GM12878 (cell line): Measurements from ENCODE around the gene CKS2. TPM values are rescaled to one million over a fixed set of nuclear protein-coding genes. Genes with fewer than 3 reads are reported as not detected.

Experiments
- ATAC-seq: fragments of 200-7000 bp; cut with Tn5 transposase; 3 replicates; pipeline ENCODE4 v1.9.1; 2020; ENCODE audit warnings: mild to moderate bottlenecking, moderate library complexity
- BruUV-seq: library from RNA; stranded (reverse); fragments of 400-500 nt; replicated peaks from 2 replicates; lab custom pipeline; 2021; lab: Mats Ljungman, UMichigan
- CTCF ChIA-PET: fragments of 300-600 bp; sonication (Branson Sonifier 250); formaldehyde crosslinking; extraction: SDS; loops from one replicate; lab custom pipeline; 2021; ENCODE audit warnings: inconsistent platforms; lab: Yijun Ruan, JAX
- POLR2A ChIA-PET: fragments of 350-600 bp; formaldehyde crosslinking; extraction: SDS; loops from one replicate; lab custom pipeline; 2021; ENCODE audit warnings: inconsistent platforms; lab: Charles Lee
- RAD21 ChIA-PET: fragments of 300-600 bp; sonication (Branson Sonifier 250); formaldehyde crosslinking; loops from one replicate; lab custom pipeline; 2023; ENCODE audit warnings: antibody characterized with exemption; ENCODE audit not compliant: unreplicated experiment; lab: Charles Lee
- SMC1A ChIA-PET: fragments of 300-600 bp; sonication (Branson Sonifier 250); formaldehyde crosslinking; loops from one replicate; lab custom pipeline; 2023; ENCODE audit not compliant: unreplicated experiment, uncharacterized antibody; lab: Charles Lee
- DNase-seq: peaks from one replicate; pipeline ENCODE4 v3.0.0-alpha.2; 2011; ENCODE audit warnings: low read depth, low spot score
- FAIRE-seq: peaks from 3 replicates; lab custom pipeline; 2011; peaks lifted over from hg19 to GRCh38; lab: Jason Lieb, UNC
- H2AFZ ChIP-seq: 2 replicates; pipeline ENCODE4 v1.6.0; 2011; ENCODE audit warnings: low read depth, low read length, control low read depth; ENCODE audit not compliant: control insufficient read depth
- H3K27ac ChIP-seq: 2 replicates; pipeline ENCODE4 v1.5.1; 2011; ENCODE audit warnings: control low read depth; ENCODE audit not compliant: control insufficient read depth, insufficient read depth
- H3K27me3 ChIP-seq, 2 experiments: replicated peaks in 1 of 2; 2 replicates each; pipeline versions ENCODE4 v1.6.0 to v1.6.1; 2011; ENCODE audit warnings: low read length in 1 of 2; ENCODE audit not compliant: control insufficient read depth in 2 of 2, insufficient read depth in 2 of 2
- H3K36me3 ChIP-seq, 2 experiments: 2 replicates each; pipeline ENCODE4 v1.5.1; 2011; ENCODE audit warnings: low read length in 1 of 2; ENCODE audit not compliant: control insufficient read depth in 2 of 2, insufficient read depth in 2 of 2
- H3K4me1 ChIP-seq: 2 replicates; pipeline ENCODE4 v1.6.1; 2011; ENCODE audit warnings: mild to moderate bottlenecking, low read length, moderate library complexity, mixed read lengths; ENCODE audit not compliant: control insufficient read depth, insufficient read depth
- H3K4me2 ChIP-seq: 2 replicates; pipeline ENCODE4 v1.6.0; 2011; ENCODE audit warnings: control low read depth; ENCODE audit not compliant: control insufficient read depth, insufficient read depth
- H3K4me3 ChIP-seq: fragments of 200-600 bp; sonication (generic); 2 replicates; pipeline ENCODE4 v1.5.1; 2016
- H3K79me2 ChIP-seq: 2 replicates; pipeline ENCODE4 v1.6.0; 2011; ENCODE audit warnings: low read length; ENCODE audit not compliant: control insufficient read depth, insufficient read depth
- H3K9ac ChIP-seq: 2 replicates; pipeline ENCODE4 v1.8.0; 2011; ENCODE audit warnings: low read length, control low read depth, mixed read lengths; ENCODE audit not compliant: control insufficient read depth, insufficient read depth
- H3K9me3 ChIP-seq: replicated peaks from 3 replicates; pipeline ENCODE4 v1.5.1; 2011; ENCODE audit warnings: mild to moderate bottlenecking, low read length; ENCODE audit not compliant: control insufficient read depth, insufficient read depth
- H4K20me1 ChIP-seq: 2 replicates; pipeline ENCODE4 v1.6.0; 2011; ENCODE audit not compliant: control insufficient read depth, insufficient read depth
- ETV6 ChIP-seq, 2 experiments: fragments of 450-650 bp in 1 of 2; IDR thresholded peaks in 1 of 2; conservative IDR thresholded peaks in 1 of 2; 2 replicates each; pipeline ENCODE4 v1.6.1; 2014; ENCODE audit warnings: antibody characterized with exemption in 1 of 2, borderline replicate concordance in 1 of 2, low read depth in 1 of 2, mild to moderate bottlenecking in 1 of 2, moderate library complexity in 1 of 2
- EZH2 ChIP-seq: IDR thresholded peaks from 2 replicates; pipeline ENCODE4 v1.6.1; 2012; ENCODE audit warnings: low read depth, mild to moderate bottlenecking, control low read depth, inconsistent platforms, low read length, borderline replicate concordance; ENCODE audit not compliant: control insufficient read depth
- MXI1 ChIP-seq: fragments of 150-350 bp; IDR thresholded peaks from 2 replicates; pipeline ENCODE4 v1.6.1; 2011; ENCODE audit warnings: low read depth, mild to moderate bottlenecking, inconsistent platforms, low read length, improper control_type of control experiment
- NBN ChIP-seq: fragments of 450-650 bp; IDR thresholded peaks from 2 replicates; pipeline ENCODE4 v1.6.1; 2016
- RAD51 ChIP-seq: fragments of 450-650 bp; IDR thresholded peaks from 2 replicates; pipeline ENCODE4 v1.6.1; 2016; ENCODE audit warnings: moderate library complexity, mild to moderate bottlenecking, inconsistent platforms
- RBBP5 ChIP-seq: fragments of 200-600 bp; sonication (generic); conservative IDR thresholded peaks from 2 replicates; pipeline ENCODE4 v1.6.1; 2016
- RFX5 ChIP-seq: IDR thresholded peaks from 2 replicates; pipeline ENCODE4 v1.6.1; 2011; ENCODE audit warnings: low read depth, low read length, improper control_type of control experiment
- SREBF1 ChIP-seq: IDR thresholded peaks from 2 replicates; pipeline ENCODE4 v1.6.1; 2012; ENCODE audit warnings: mild to moderate bottlenecking, low read length
- YBX1 ChIP-seq: fragments of 450-650 bp; IDR thresholded peaks from 2 replicates; pipeline ENCODE4 v1.6.1; 2016; ENCODE audit warnings: antibody characterized with exemption
- whole genome bisulfite sequencing: methylation state at CpG from one replicate; pipeline ENCODE4 v1.1.6; 2016; ENCODE audit warnings: low lambda C conversion rate; ENCODE audit not compliant: insufficient replicate concordance, insufficient coverage; ENCODE audit errors: missing lambda C conversion rate; 5-methylcytosine and 5-hydroxymethylcytosine counted together
- in situ Hi-C: fragments of 300-500 bp; cut with MboI; formaldehyde crosslinking; loops from 9 replicates; pipeline ENCODE4 v1.14.3; 2018; ENCODE audit warnings: mixed read lengths
- intact Hi-C: fragments of 100-400 bp; cut with micrococcal nuclease; formaldehyde crosslinking; loops from one replicate; pipeline ENCODE4 v1.14.2; 2022; ENCODE audit not compliant: unreplicated experiment
- polyA plus RNA-seq, 11 experiments: library from polyadenylated mRNA; depleted of rRNA in 4 of 11; unstranded in 6 of 11; stranded (reverse) in 5 of 11; fragments of >200 nt; fragmentation: Nextera tagmentation in 4 of 11; fragmentation: Illumina TruSeq in 1 of 11; extraction: Ambion mirVana in 4 of 11; extraction: Trizol in 1 of 11; gene quantifications; 1 replicate in 1 of 11; 2 replicates in 10 of 11; pipeline versions ENCODE4 v1.2.1 to v1.2.3, GENCODE V29; 2011 to 2016; ENCODE audit warnings: inconsistent platforms in 2 of 11, missing spikeins in 2 of 11, low read depth in 1 of 11
- total RNA-seq, 4 experiments: library from RNA; depleted of rRNA in 3 of 4; stranded (reverse); fragments of >200 nt in 3 of 4; fragmentation: Illumina TruSeq in 1 of 4; extraction: Trizol in 1 of 4; gene quantifications; 2 replicates each; pipeline versions ENCODE4 v1.2.1 to v1.2.3, GENCODE V29; 2013 to 2021
- TF ChIP-seq, protein P1 (sequence below): IDR thresholded peaks from 2 replicates; pipeline ENCODE4 v1.6.1; 2011; ENCODE audit warnings: low read depth, mild to moderate bottlenecking, low read length, moderate library complexity, borderline replicate concordance; ENCODE audit errors: extremely low read depth

CKS2 gene
- total and polyA plus RNA-seq, 10 of the 15 experiments (the other 5 are each of a cell fraction or from before 2014, with no cell fraction given): 172 to 1,251 (median 503) TPM

DNA sequence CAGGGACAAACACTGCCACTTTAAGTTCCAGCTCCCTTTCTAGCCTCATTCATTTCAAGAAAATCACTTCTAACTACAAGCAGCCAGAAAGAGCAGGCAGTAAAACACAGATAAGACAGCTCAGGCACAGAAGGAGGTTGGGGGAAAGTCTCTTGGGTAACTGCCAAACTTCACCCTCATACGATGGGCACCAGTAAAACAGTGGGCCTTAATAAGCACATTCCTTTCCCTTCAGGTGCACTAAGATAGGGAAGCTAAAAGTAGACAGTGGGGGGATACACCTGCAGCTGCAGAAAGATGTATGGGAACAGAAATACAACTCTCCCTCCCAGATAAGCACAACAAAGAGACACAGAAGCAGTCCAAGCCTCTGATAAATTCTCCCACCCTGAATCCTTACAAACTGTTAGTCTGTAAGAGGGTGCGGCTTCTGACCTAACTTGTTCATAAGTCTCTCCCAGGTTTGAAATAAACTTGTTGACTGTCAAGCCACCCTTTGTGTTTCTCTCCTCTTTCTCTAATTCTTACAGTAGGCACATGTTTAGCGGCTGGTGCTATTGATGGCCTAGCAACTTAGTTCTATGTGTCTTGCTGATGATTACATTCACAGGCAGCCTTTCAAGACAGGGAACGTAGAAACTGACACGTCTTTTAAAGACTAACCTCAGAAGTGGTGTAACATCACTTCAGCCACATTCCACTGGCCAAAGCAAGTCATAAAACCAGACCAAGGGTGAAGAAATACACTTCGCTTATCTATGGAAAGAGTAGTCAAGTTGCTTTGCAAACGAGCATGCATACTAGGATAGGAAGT lies 6.8 kb upstream of the CKS2 start:
- intact Hi-C loops (no loop called here), in situ Hi-C loops (loop anchor here (25.0 kb wide), 1 partner anchor 1742 kb away; no protein-coding TSS in a partner anchor)
- peak overlapping the region; percentile 25 for H3K27ac ChIP-seq
- peak overlapping the region; percentile 64 for H3K4me2 ChIP-seq
- RAD21 ChIA-PET: no interaction called here
- peaks cover 2% of the 10 kb centered on the region; the same call in 1 of the 2 replicates for H3K79me2 ChIP-seq
- H4K20me1 ChIP-seq: no peaks in the 10 kb centered on the region
- H2AFZ ChIP-seq: peak overlapping the region; percentile 48
- CTCF ChIA-PET: no interaction called here
- ATAC-seq (no peak), FAIRE-seq (no peak), DNase-seq (no peak)
- BruUV-seq: no TSS peak
- H3K9me3 ChIP-seq: no peaks in the 10 kb centered on the region
- no peak overlapping the region for H3K4me3 ChIP-seq
- H3K9ac ChIP-seq: no peak overlapping the region
- peaks cover 8% of the 10 kb centered on the region for H3K4me1 ChIP-seq
- WGBS: 48% methylated on average over 7 of the region's 7 CpGs
- no peak for TF ChIP-seq RAD51
- no peak for TF ChIP-seq ETV6 (conservative IDR thresholded peaks at IDR 0.05 in 1 of 2, IDR thresholded peaks at IDR 0.05 in 1 of 2; ENCODE audit: borderline replicate concordance in 1 of 2, low read depth in 1 of 2)
- TF ChIP-seq YBX1: no peak
- no peak for TF ChIP-seq RBBP5
- TF ChIP-seq MXI1: no peak
- no peak for TF ChIP-seq RFX5
- no peak for TF ChIP-seq SREBF1
- TF ChIP-seq, protein P1, sequence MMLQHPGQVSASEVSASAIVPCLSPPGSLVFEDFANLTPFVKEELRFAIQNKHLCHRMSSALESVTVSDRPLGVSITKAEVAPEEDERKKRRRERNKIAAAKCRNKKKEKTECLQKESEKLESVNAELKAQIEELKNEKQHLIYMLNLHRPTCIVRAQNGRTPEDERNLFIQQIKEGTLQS: no peak
- no peak for TF ChIP-seq EZH2
- no peak for TF ChIP-seq NBN
- no peaks in the 10 kb centered on the region for H3K27me3 ChIP-seq
- SMC1A ChIA-PET: no interaction called here
- POLR2A ChIA-PET: no interaction called here
- no peaks in the 10 kb centered on the region for H3K36me3 ChIP-seq
